ENCODE results near the gene RAB9A.

DNA sequence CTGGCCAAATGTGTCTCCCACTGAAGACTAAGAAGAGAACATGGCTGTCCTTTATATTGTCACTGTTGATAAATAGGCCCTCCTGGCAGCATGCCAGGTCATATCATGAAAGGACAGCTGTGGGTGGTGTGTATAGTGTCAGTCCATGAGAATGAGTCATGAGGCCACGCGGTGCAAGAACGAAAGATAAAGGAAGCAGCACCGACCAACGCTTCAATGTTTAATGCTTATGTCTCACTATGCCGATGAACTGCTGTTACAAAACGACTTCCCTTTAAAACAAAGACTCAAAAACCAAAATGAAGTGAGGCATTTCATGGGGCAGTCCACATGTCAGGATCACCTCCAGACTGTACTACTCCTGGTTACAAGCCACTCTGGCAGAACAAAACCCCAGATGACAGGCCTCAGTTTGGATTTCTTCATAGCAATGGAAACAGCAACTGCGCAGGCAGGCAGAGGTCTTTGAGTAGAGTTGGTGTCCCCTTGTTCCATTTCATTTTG, 41.2 kb upstream of the RAB9A start:
- TF ChIP-seq CTCF (IDR thresholded peaks at IDR 0.05) (no peak), POLR2AphosphoS5 (IDR thresholded peaks at IDR 0.05; ENCODE audit: low read depth, low read length) (no peak), SIN3A (IDR thresholded peaks at IDR 0.05; ENCODE audit: borderline replicate concordance, insufficient read depth, low read depth, low read length) (no peak)
